Stimulated activated CD8-positive, alpha-beta memory T cell treated with anti-CD3 and anti-CD28 coated beads, Interleukin-12 subunit alpha, Interleukin-12 subunit beta, amount 100 ng/mL, for 24 hours (primary cell): ENCODE results near the gene SLC35G2.
"Not testable (repeated sequence)": the region's sequence is repeated elsewhere in the genome, so short reads cannot be mapped to it uniquely, and the experiment has no call there.

Experiments
- DNase-seq: peaks from one replicate; pipeline ENCODE4 v3.0.0-alpha.2; 2020; ENCODE audit errors: extremely low read depth

Gene SLC35G2

DNA sequence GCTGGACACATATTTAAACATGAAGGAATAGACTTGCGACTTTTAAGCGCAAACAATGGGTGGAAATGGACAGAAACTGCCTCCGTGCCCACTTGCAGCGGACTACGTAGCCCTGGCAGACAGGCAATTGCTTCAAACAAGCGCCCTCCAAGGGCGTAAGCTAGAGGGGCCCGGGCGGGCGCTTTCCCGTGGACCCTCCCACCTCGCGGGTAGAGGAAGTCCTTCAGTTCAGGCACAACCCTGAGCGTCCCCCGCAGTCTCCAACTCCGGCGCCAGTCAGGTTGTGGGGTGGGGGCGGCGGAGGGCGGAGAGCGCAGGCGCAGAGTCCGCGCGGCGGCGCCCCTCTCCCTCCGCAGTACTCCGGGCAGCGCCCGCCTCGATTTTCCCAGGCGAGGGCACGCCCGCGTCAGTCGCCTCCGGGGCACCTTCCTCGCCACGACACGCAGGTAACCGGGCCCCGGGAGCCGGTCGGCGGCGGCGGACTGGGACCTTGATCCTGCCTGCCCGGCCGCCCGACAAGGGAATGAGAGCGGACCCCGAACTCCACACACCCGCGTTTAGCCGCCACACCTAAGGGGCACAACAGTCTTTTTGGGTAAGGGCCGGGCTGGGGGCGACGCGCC lies at the start of gene SLC35G2:
Gene SLC35G2, plus strand, starts transcription at position 358 of the 623 bp plus-strand sequence. CDS start 35,335 bp downstream, outside the sequence.
- DNase-seq: no peak

DNA sequence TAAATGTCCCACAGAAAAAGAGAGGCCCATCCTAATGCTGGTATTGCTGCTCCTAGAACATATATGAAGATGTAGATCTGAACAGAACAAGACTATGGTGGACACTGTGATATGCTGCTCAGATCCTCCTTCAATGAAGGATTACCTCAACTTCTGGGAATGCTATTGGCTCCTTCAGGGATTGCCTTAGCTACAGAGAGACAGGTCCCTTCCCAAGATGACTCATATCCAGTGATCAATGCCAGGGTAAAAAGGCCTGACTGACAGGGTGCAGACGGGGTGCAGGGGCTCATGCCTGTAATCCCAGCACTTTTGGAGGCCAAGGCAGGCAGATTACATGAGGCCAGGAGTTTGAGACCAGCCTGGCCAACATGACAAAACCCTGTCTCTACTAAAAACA lies 46.2 kb upstream of the SLC35G2 start:
- DNase-seq: no peak

DNA sequence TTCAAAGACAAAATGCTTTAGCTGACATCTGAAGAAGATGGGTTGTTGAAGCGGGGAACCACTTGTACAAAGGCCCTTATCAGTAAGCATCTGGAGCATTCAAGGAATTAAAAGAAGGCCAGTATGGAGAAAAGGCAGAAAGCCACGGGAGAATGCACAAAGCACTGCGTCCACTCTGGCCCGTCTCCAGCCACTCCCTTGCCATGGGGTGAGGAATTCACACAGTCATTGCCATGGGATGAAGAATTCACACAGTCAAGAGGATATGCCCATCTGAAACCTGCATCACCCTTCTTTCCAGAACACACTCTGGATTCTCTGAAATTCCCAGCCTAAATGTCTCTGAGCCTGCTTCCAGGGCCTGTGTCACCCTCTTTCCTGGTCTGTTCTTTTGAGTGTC lies 40.1 kb upstream of the SLC35G2 start:
- no peak for DNase-seq

DNA sequence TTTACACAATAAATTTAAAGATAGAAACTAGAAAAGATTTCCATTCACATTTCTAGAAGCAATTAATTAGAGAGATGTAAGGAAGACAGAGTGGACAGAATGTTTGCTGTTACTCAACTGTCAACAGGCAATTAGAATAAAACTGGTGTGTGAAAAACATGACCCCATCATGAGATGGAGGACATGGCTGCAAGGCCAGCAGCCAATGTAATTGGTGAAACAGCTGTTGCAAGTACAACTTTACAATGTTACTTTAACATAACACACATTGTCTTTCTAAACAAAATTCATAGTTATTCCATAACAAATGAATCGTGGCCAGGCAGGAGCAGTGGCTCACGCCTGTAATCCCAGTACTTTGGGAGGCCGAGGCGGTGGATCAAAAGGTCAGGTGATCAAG lies 38.2 kb upstream of the SLC35G2 start:
- no peak for DNase-seq

DNA sequence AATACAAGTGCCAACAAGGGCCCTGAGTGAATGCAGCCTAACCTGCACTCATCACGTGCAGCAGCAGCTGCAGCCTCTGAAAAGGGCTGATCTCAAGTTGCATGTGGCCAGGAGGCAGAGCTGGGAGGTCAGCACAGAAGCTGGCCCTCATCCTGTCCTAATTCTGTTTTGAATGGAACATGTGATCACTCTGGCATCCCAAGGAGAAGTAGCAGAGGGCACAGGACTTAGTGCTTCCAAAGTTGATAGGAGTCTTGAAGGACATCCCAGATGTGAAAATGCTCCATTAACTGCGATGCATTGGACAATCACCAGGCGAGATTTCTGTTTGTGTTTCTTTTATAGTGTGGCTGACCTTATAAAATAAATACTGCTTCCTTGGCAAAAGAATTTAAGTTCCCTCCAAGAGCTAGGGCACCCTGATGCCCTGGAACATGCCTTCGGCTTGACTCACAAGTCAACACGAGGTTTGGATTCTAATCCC lies 35.2 kb upstream of the SLC35G2 start:
- DNase-seq: no peak

DNA sequence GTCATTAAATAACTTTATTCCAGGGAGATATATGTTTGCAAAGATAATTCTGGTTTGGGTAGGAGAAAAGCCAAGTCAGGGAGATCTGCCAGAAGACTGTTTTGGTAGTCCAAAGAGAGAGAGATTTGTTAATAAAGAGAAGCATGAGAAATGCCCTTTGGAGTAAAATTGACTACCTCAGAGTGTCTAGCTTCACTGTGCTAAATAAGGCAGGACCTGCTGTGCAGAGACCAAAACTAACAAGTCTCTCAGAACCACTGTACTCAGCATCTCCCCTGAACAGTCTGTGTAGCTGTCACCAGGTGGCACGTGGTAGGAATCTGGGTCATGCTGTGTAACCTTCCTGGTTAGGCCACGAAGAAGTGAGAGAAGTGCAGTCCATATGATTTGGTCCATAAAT lies 31.6 kb upstream of the SLC35G2 start:
- no peak for DNase-seq

DNA sequence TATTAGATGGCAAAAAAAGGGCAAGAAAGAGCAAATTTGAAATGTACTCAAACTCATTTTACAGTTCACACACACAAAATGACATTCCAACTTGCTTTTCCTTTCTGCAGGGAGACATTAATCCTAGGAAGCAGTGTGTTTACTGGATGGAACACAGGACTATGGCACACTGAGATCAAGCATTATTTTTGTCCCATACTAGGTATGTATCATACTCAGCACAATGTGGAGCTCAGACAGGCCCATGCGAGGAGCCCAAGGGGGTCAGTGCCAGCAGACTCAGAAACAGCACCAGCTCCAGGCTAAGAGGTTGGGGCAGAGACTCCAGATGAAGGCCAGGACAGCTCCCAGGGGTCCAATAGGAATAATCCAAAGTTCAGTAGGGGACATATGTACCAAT lies 30.8 kb upstream of the SLC35G2 start:
- DNase-seq: no peak

DNA sequence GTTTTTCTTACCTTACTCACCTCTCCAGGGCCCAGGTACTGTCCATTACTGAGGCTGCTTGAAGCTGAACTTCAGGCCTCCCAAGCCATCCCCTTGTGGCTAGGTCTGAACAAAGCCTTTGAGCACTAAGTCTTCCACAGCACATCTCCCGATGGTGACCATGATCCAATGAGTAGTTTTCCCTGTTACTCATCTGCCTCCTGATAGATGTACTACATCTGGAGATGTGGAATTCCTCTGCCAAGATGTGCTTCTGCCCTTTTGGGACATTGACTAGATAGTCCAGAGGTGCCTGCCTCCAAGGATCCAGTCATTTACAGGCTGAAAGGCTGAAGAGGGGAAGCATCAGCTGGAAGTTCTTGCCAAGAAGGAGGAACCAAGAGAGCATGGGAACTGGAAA lies 28.9 kb upstream of the SLC35G2 start:
- no peak for DNase-seq

DNA sequence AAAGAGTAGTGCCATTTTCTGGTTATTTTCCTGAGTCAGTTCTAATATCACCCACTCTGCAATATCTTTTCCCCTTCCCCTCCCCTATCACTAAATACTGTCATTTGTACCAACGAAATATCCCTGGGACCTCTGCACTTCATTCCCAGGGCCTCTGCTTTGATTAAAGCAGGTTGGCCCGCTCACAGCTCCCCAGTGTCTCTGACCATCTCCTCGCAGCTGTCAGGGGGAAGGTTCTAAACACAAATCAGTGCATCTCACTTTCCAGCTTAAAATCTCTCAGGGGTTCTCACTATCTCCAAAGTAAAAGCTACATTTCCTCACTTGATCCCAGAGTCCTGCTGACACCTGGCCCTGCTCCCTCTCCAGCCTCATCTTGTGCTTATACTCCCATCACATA lies 28.1 kb upstream of the SLC35G2 start:
- no peak for DNase-seq

DNA sequence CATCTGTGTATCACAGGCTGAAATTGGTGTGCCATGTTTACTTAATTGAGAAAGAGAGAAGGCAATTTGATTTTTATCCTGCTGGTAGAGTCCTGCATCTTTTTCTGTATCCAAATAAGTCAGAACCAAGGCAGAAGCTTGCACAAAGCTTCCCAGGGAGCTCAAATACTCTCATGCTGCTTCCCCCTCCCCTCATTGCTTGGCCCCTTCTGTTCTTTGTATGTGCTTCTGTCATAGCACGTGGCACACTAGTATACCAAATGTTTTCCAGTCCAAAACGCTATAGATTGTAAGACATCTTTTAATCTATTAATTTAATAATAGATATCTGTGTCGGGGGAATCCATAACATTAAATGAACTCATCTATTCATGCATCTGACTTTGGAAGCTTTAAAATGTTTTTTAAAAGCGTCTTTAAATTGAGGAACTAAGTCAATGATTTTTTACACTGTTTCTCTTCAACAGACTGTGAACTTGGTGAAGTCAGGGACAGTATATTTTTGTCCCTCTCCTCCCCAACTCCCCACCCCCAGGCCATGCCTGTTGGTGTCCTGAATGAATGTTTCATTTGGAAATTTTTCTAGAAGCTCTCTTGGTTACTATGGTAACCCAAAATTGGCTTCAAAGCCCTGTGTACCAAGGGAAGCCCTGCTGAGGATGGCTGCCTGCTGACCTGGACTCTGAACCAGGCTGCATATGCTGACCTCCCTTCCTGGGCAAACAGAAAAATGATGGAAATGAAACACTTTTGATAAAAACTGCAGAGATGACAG lies 26.2 kb upstream of the SLC35G2 start:
- DNase-seq: no peak

DNA sequence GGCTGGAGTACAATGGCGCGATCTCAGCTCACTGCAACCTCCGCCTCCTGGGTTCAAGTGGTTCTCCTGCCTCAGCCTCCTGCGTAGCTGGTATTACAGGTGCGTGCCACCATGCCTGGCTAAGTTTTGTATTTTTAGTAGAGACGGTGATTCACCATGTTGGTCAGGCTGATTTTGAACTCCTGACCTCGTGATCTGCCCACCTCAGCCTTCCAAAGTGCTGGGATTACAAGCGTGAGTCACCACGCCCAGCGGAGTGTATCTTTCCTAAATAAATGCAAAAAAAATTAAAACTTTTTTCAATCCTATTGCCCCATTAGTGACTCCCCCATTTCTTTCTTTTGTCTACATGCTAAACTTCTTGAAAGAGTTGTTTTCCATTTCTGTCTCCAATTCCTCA lies 17.8 kb upstream of the SLC35G2 start:
- not testable (repeated sequence) for DNase-seq

DNA sequence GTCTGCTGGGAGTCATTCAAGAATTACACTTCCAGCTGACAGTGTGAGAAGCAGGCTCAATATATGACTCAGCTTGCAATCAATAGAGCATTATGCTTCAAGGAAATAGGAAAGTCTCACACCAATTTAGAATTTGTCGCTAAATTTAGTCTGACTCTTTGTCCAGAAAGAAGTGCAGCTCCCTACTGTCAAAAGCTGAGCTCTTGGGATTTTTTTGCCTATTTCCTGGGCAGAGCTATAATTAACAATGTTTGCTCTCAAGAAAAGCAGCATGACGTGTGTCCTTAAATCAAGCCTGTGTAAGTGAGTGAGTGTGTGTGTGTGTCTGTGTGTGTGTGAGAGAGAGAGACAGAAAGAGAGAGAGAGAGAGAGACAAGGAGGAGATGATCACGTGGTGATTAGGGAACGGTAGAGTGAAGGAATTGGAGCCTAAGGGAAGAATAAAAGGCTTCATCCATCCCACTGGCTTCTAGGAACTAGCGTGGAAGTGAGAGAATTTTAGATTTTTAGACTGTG lies 16.4 kb upstream of the SLC35G2 start:
- DNase-seq: no peak

DNA sequence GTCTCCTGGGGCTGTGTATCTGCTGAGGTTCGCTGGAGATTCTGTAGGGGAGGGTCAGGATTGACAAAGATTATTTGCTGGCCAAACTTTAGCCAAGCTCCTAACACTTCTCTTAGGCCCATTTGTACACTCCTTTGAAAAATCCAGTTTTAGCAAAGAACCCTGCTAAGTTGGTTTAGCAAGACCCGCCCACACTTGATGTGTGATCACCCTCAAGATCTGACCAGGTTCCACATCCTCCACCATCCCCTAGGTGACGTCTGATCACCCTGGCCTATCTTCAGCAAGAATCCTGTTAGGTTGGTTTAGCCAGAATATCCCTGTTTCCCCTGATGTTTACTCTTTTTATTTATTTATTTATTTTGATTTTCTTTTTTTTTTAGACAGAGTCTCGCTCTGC lies 14.8 kb upstream of the SLC35G2 start:
- DNase-seq: no peak

DNA sequence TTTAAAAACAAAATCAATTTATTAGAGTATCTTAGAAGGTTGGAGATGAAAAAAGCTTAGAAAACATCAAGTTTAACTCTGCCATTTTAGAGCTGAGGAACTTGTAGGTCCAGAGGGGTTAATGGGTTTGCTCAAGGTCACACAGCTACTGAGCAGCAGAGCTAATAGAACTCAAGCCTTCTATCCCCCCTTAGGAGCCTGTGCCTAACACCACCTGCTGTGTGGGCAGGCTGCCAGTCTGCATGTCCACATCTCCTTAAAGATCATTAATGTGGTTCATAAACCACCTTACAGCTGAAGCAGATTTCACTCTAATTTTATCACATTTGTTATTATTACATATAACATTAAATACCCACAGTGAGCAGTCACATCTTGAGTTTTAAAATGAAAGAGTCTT lies 14.1 kb upstream of the SLC35G2 start:
- DNase-seq: no peak

DNA sequence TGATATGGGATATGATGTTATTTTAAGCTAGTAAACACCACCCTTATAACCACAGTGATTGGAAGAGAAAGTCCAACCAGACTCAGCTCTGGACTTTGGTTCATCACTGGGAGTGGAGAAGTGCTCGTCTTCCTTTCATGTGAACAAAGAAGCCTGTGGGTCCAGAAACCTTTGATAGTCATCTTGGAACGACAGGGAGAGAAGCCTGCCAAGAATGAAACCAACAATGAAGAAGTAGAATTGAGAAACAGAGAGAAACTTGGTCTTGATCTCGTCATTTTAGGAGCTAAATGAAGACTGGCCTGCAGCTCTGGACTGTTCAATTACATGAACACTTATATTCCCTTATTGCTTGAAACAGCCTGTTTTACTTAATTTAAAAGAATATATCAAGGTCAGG lies 13.1 kb upstream of the SLC35G2 start:
- no peak for DNase-seq

DNA sequence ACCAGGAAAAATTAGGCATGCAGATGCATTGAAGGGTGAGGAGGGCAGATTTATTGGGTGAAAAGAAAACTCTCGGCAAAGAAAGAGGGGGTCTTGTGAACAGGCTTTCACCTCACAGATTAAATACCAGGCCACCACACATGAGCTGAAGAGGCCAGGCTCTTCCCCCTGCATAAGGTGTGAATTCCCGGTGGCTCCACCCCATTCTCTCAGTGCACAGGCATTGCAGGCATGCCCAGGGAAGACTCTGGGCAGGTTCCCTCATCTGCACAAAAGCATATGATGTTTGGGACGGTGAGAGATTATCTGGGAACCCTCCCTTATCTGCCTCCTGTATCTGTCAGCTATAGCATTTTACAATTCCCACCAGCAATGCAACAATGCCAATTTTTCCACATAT lies 7.2 kb upstream of the SLC35G2 start:
- DNase-seq: no peak

DNA sequence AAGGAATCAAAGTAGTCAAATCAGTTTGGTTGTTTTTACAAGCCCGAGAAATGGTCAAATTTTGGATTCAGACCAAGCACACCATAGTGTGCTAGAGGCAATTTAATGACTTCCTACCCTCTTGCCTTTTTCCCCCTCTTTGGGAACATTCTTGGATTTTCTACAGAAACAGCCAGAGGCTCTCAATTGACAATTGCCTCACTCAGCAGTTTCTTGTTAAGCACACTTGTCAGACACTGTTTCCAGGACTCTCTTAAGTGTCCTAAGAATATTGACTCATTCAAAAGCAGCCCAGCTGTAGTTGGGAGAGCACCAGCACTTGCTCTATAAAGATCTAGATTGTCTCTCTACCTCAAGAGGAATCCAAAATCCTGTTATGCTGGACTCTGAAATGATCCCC lies 1.5 kb upstream of the SLC35G2 start:
- DNase-seq: no peak

DNA sequence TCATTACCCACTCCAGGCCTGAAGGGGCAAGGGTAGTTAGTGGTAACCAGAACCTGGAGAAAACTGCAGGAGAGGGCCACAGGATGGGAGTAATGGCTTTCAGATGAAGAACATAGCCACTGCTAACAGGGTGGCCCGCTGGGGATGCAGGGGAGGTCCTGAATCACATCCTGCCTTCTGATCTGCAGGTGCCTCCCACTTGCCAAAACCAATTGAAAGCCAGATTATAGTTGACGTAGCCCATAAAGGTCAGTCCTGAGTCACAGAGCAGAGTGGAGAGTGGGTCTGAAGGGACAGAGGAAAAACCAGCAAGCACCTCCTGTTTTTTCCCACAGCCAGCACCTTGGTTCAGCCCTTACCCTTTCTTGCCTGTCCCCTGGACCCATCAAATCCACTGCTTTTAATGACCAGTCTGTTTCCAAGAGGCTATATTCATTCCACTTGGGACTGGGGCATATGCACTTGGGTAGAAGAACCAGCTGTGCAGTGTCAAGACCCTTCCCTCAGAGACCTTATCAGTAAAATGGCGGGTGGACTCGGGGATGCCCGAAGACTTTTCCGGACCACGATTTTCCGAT lies 646 bp upstream of the SLC35G2 start:
- no peak for DNase-seq

DNA sequence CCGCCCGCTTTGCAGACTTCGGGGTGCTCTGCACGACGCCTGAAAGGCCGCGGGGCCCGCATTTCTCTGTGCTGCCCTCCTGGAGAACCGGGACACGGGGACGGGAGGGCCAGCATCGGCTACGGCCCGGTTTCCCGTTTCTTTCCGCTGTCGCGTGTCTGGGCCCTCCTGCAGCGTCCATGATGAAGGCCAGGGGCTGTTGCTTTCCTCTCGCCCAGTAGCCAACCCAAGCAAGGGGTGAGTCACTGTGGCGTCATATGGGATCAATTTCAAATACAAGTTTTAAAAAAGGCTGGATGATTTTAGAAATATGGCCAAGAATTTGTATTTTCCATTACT lies 435 bp downstream of the SLC35G2 start:
- DNase-seq: no peak

DNA sequence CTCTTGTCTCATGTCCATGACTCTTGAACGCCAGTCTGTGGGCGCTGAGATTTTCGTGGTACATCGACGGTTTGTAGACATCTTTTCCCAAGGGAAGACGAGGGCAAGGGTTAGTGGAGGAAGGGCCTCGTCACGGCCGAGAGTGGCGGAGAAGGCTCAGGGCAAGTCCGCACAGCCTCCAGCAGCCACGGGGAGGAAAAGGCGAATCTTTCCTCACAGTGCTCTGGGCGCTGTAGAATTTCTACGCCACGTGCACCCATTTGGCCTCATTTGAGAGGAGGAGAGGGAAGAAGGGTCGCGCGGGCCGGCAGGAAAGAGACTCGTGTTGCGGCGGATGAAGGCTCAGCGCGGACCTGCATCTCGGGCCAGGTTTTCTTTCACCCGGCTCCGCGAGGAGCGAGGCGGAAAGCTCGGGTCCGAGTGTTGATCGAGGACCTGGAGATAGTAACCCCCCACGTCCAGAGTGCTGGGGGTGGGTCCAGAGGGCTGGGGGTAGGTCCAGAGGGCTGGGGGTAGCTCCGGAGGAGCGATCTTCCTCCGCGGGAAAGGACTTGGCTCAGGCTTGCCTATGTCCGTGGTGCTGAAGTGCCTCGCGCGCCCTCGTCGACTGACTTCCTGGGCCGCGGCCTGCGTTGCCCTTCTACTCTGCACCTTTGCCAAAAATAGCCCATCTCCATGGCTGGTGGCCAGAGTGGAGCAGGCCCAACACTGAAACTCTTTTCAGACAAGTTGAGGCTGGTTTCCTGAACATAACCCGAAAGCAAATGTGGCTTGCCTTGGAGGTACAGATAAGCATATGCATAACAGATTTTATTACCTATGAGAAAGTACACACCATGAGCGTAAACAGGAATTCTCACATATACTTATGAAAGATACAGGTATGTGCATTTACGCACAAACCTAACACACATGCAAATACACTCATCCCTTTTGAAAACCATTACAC lies 1.1 kb downstream of the SLC35G2 start:
- no peak for DNase-seq

DNA sequence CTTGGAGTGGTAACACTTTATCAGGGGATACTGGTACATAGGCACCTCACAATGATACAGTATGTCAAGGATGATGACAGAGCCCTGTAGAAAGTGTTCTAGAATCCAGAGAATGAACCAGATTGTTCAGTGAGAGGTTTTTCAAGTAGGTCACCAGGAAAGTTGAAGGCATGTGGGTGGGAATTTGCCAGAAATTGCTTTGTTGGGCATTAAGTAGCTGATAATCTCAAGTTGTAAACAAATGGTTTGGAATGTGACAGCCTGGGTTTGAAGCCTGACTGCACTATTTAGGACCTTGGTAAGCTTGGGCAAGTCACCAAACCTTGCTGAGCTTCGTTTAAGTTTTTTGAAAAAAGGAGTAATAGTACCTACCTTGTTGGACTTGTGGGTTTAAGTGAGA lies 12.5 kb downstream of the SLC35G2 start:
- no peak for DNase-seq
